NCI-H748 treated with DMSO at 0.1 percent for 48 hours (cell line): ENCODE measurements around the gene PKMYT1.

Source experiments
- DNase-seq: peaks from one replicate; lab custom pipeline; 2025; lab: John Stamatoyannopoulos, UW

PKMYT1 gene

GRCh38 chr16:2973605-2974318 lies 6.5 kb downstream of the PKMYT1 start:
- no peak for DNase-seq

DNA sequence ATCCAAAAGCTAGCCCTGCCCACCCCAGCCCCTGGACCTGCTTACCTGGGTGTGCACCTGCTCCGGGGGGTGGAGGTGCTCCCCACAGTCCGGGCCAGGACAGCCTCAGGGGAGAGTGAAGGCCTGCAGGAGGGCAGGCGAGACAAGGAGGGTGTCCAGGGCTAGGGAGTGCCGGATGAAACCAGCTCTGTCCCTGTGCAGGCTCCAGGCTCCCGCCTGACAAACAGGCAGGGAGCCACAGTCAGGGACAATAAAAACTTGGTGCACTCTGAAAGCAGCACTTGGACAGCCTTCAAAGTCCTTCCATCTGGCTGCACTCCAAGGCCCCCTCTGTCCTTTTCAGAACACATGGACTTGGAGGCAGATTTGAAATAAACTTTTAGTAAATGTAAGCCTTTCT lies 7.2 kb downstream of the PKMYT1 start:
- no peak for DNase-seq

DNA sequence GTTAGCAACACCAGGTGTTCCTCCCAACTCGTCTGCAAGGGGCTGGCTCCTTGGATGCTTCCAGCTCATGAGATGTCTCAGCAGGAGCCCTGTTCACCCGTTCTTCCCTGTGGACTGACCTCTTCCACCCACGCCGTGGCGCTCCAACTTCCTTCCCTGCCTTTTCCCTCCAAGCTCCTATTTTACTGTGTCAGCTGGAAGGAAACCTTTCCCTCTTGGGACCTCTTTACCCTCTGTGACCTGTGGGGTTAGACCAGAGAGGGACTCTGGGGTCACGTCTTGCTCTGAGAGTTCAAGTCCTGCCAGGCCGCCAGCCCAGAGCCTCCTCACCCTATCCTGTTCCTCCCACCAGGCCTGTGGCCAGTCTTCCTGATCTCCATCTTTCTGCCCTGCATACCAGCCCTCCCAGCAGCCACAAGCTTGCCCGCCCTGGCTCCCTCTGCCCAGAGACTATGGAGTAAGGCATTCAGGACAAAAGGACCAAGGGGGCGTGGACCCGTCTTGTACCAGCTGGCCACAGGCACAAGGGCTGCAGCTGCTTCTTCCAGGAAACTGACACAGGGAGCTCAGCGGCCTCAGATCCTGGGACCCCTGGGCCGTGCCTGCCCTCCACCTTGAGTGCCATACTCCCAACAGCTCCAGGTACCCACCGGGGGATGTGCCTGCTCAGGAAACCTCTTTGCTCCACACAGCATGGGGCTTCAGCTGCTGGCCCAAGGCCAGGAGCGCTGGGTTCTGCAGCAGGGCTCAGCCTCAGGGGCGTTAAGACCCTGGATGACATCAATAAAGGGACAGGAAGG lies 8.1 kb downstream of the PKMYT1 start:
- DNase-seq = no peak

DNA sequence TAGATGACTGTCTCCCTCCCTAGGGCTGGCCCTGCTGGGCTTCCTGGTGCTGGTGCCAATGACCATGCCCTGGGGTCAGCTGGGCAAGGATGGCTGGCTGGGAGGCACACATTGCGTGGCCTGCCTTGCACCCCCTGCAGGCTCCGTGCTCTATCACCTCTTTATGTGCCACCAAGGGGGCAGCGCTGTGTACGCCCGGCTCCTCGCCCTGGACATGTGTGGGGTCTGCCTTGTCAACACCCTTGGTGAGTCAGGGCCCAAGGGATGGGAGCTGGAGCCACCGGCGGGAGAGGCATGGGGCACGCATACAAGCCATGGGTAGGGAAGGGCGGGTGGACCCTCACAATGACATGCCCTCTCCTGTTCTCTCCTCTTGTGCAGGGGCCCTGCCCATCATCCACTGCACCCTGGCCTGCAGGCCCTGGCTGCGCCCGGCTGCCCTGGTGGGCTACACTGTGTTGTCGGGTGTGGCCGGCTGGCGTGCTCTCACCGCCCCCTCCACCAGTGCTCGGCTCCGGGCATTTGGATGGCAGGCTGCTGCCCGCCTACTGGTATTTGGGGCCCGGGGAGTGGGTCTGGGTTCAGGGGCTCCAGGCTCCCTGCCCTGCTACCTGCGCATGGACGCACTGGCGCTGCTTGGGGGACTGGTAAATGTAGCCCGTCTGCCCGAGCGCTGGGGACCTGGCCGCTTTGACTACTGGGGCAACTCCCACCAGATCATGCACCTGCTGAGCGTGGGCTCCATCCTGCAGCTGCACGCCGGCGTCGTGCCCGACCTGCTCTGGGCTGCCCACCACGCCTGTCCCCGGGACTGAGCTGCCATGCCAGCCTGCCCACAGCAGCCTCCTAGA lies 8.9 kb downstream of the PKMYT1 start:
- DNase-seq = no peak

- no peak for DNase-seq
These were observed 9.7 kb downstream of the PKMYT1 start for GRCh38 chr16:2970563-2970962.

- peak; percentile 27 for DNase-seq
These were observed 10.4 kb downstream of the PKMYT1 start for GRCh38 chr16:2969545-2970521.

- peak; percentile 56 for DNase-seq
These were observed 11.3 kb downstream of the PKMYT1 start, which contains the start of gene PAQR4 for GRCh38 chr16:2968738-2969544. Gene PAQR4 (plus strand): TSS chr16:2969348. CDS start chr16:2969675, 327 bp downstream.

GRCh38 chr16:2968368-2968737 lies 11.9 kb downstream of the PKMYT1 start:
- no peak for DNase-seq

- no peak for DNase-seq
These were observed 12.5 kb downstream of the PKMYT1 start for GRCh38 chr16:2967721-2968161.

- no peak for DNase-seq
These were observed 13.0 kb downstream of the PKMYT1 start for GRCh38 chr16:2967211-2967631.

DNA sequence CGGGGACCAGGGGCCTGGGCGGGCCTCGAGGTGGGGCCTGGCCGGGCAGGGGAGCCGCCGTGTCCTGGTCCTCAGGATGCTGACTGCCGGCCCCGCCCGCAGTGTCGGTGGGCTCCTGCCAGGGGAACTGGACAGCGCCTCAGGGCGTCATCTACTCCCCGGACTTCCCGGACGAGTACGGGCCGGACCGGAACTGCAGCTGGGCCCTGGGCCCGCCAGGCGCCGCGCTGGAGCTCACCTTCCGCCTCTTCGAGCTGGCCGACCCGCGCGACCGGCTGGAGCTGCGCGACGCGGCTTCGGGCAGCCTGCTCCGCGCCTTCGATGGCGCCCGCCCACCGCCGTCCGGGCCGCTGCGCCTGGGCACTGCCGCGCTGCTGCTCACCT lies 13.4 kb downstream of the PKMYT1 start:
- DNase-seq = no peak

GRCh38 chr16:2966043-2966807 lies 14.0 kb downstream of the PKMYT1 start:
- no peak for DNase-seq

DNA sequence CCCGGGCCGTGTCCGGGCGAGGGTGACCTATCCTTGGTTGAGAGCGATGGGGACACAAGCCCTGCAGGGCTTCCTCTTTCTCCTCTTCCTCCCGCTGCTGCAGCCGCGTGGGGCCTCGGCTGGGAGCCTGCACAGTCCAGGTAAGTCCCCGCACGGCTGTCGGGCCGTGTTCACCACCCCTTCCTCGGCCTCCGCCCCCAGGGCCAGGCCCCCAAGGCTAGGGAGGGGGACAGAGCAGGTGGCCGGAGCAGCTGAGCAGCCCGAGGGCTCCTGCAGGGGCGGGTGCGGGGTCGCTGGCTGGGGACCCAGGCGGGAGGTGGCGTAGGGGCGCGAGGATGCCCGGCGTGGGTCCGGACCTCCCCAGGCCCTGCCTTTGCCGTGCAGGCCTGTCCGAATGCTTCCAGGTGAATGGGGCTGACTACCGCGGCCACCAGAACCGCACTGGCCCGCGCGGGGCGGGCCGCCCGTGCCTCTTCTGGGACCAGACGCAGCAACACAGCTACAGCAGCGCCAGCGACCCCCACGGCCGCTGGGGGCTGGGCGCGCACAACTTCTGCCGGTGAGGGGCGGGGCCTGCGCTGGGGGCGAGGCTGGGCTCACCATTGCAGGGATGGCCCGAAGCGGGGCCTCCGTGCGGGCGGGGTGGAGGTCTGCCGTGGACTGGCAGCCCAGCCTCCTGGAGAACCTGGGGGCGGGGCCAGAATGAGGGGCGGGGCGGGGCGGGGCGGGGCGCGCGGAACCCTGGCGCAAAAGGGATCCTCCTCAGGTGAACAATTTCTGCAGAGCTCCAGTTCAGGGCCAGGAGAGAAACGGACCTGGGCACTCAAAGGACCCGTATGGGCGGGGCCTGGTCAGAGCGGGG lies 15.5 kb downstream of the PKMYT1 start:
- DNase-seq = peak; percentile 38

DNA sequence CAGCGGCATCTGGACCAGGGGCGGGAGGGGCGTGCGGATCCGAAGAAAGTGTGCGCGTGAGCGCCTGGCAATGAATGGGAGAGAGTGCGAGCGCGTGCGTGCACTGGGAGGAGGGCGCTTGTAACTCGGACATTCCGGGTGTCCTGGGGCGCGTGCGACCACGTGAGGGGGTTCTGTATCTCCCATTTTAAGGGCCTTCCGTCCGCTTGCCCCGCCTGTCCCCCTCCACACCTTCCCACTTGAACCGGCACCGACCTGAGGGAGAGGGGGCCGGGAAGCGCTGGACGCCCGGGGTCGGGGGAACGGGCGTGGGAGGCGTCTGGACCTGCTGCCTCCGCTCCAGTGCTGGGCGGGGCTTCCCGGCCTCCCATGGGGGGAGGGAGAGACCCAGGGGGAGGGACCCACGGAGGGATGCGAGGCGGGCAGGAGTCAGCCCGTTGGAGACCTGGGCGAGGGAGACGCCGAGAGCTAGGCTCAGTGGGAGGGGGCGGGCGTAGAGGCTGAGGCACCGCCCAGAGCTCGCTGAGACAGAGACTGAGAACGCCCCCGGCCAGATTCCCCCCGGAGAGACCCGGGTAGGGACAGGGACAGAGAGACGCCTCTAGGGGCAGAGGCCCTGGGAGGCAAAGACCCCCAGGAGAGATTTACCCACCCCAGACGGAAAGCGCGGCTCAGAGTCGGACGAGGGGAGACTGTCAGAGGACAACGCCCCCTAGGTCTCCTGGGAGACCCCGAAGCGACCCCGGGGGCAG lies 16.3 kb downstream of the PKMYT1 start, which contains the start of gene KREMEN2:
Gene KREMEN2 (plus strand): TSS at position 553 of the 752 bp plus-strand sequence. CDS start 246 bp downstream, outside the sequence.
- no peak for DNase-seq

DNA sequence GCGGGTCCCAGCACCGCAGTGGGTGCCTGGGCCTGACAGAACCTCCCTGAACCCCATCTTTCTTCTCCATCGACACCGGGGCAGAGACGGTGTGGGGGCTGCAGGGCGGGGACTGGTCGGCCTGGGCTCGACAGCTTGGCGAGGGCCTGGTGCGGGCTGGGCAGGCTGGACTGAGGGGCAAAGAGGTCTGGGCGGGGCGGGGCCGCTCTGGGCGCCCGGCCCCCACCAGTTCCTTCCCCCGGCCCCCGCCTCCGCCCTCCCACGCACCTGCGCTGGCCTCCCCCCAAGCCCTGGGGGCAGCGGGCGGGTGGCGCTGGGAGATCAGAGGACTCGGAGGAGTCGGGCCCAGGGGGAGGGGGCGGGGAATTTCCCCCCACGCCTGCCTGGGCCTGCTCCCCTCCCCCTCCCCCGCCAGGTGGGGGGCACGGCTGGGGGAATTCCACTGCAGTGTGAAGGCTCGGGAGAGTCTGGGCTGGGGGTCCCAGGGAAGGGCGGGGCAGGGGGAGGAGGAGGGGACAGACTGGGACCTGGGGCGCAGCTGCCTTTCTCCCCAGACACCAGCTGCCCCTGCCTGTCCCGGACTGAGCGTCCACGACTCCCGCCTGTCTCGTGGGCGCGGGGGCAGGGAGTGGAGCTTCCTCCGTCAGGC lies 17.0 kb downstream of the PKMYT1 start:
- DNase-seq = no peak

DNA sequence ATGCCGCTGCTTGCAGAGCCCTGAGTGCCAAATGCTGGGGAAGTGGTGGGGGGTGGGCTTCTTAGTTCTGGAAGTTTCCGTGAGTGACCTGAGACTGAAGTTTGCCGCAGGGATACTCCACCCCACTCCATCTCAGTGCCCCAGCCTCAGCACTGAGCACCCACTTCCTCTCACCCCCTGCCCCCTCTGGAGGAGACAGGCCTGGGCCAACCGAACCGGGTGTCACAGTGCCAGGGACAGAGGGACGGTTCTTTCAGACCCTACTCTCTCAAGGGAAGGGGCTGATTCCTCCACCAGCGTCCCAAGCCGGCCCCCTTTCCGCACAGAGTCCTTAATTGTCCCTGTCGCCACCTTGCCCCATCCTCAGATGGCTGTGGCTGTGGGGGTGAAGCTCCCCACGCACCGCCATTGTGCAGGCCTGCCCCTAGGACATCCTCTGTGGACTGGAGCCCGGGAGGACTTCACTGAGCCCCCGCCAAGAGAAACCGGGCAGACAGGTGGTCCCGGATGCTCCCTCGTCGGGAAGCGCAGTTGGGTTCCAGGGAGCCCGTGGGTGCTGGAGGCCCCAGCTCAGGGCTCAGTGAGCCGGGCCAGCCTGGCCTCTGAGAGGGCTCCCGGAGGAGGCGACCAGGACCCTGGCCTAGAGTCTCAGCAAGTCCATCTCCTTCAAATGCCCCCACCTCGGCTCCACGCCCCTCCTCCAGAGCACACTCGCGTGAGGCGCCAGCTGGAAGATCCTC lies 17.7 kb downstream of the PKMYT1 start:
- DNase-seq = no peak
